ENCODE results near the gene CCDC150.

DNA sequence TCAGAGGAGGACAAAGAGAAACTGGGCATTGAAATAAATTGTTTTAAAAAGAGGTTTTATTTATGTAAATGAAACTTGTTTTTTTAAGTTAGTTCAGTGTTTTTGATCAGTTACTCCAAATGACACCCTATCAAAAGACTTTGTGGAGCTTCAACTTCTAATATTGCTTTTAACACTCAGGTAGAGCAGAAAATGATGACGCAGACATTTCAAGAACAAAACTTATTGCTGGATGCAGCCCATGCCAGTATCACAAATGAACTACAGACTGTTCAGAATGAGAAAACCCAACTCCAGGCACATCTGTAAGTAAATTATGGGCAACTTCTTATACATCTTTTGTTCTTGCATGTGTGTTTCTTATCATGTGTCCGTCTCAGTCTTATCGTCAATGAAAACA lies 36.4 kb downstream of the CCDC150 start:
- TF ChIP-seq, protein P1, sequence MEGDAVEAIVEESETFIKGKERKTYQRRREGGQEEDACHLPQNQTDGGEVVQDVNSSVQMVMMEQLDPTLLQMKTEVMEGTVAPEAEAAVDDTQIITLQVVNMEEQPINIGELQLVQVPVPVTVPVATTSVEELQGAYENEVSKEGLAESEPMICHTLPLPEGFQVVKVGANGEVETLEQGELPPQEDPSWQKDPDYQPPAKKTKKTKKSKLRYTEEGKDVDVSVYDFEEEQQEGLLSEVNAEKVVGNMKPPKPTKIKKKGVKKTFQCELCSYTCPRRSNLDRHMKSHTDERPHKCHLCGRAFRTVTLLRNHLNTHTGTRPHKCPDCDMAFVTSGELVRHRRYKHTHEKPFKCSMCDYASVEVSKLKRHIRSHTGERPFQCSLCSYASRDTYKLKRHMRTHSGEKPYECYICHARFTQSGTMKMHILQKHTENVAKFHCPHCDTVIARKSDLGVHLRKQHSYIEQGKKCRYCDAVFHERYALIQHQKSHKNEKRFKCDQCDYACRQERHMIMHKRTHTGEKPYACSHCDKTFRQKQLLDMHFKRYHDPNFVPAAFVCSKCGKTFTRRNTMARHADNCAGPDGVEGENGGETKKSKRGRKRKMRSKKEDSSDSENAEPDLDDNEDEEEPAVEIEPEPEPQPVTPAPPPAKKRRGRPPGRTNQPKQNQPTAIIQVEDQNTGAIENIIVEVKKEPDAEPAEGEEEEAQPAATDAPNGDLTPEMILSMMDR (IDR thresholded peaks at IDR 0.05) = no peak
- no peak for TF ChIP-seq EZH2 (IDR thresholded peaks at IDR 0.05)
- TF ChIP-seq EZH2phosphoT487 (IDR thresholded peaks at IDR 0.05) = no peak

All from neural progenitor cell (in vitro differentiated cells).